Effector memory CD4-positive, alpha-beta T cell (primary cell): ENCODE data around the gene ZNF180.
"Not testable (repeated sequence)": the region's sequence is repeated elsewhere in the genome, so short reads cannot be mapped to it uniquely, and the experiment has no call there.

Experiments
- DNase-seq, 3 donors: peaks; one replicate each; pipeline ENCODE4 v3.0.0-alpha.2; 2020
- H3K27ac ChIP-seq: 2 replicates; pipeline ENCODE4 v1.7.0; 2013; ENCODE audit warnings: mild to moderate bottlenecking, low read length, moderate library complexity; ENCODE audit not compliant: insufficient read depth, poor library complexity, severe bottlenecking
- H3K27me3 ChIP-seq: replicated peaks from 2 replicates; pipeline ENCODE4 v1.7.0; 2013; ENCODE audit warnings: mild to moderate bottlenecking, low read length; ENCODE audit not compliant: insufficient read depth, control insufficient read depth, poor library complexity, severe bottlenecking
- H3K36me3 ChIP-seq: 2 replicates; pipeline ENCODE4 v1.7.0; 2013; ENCODE audit warnings: mild to moderate bottlenecking, low read length, moderate library complexity; ENCODE audit not compliant: control insufficient read depth, insufficient read depth
- H3K4me1 ChIP-seq: 2 replicates; pipeline ENCODE4 v1.7.0; 2013; ENCODE audit warnings: low read length, mild to moderate bottlenecking; ENCODE audit not compliant: control insufficient read depth, insufficient read depth, poor library complexity, severe bottlenecking
- H3K4me3 ChIP-seq: 2 replicates; pipeline ENCODE4 v1.7.0; 2013; ENCODE audit warnings: low read length, low read depth, mild to moderate bottlenecking; ENCODE audit not compliant: insufficient read depth, poor library complexity, severe bottlenecking
- H3K9me3 ChIP-seq: 2 replicates; pipeline ENCODE4 v1.7.0; 2013; ENCODE audit warnings: mild to moderate bottlenecking, low read length, moderate library complexity; ENCODE audit not compliant: control insufficient read depth

The ZNF180 gene

GRCh38 chr19:44499559-44499958, 763 bp downstream of the ZNF180 start:
- H3K9me3 ChIP-seq: peaks cover 19% of the 10 kb centered on the region
- peak overlapping the region; percentile 99 for H3K4me3 ChIP-seq

DNA sequence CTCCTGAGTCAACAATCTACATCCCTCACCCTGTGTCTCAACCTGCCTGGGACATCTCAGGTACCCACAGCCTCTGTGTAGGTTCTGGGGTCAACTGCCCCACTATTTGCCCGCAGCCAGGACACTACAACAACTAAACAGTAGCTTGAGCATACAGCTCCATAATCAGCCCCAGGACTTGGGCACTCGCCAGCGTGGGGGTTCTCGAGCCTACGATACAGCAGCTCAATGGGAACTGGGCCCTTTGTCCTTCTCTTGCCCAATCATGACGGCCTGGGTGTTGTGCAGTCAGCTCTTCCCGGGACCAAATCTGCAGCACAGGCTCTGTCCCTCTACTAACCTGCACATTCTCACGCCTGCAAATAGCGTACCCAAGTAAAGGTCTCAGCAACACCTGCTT, 1.3 kb downstream of the ZNF180 start:
- DNase-seq: no peak
- H3K4me3 ChIP-seq: peak overlapping the region; percentile 7
- peaks cover 15% of the 10 kb centered on the region for H3K4me1 ChIP-seq
- H3K27ac ChIP-seq: no peak overlapping the region
- no peaks in the 10 kb centered on the region for H3K27me3 ChIP-seq
- peaks cover 24% of the 10 kb centered on the region for H3K9me3 ChIP-seq
- H3K36me3 ChIP-seq: peaks cover 42% of the 10 kb centered on the region

More at GRCh38 chr19:44499559-44499958, 763 bp downstream of the ZNF180 start:
- DNase-seq: no peak
- Histone ChIP-seq H3K36me3 (peaks cover 36% of the 10 kb centered on the region), H3K27me3 (no peaks in the 10 kb centered on the region), H3K4me1 (peaks cover 15% of the 10 kb centered on the region), H3K27ac (peak overlapping the region; percentile 85)

GRCh38 chr19:44496711-44497110, 3.6 kb downstream of the ZNF180 start:
- Histone ChIP-seq H3K9me3 (peaks cover 46% of the 10 kb centered on the region), H3K27ac (no peak overlapping the region), H3K4me1 (peaks cover 15% of the 10 kb centered on the region), H3K36me3 (peaks cover 64% of the 10 kb centered on the region), H3K27me3 (no peaks in the 10 kb centered on the region), H3K4me3 (no peak overlapping the region)
- no peak for DNase-seq

DNA sequence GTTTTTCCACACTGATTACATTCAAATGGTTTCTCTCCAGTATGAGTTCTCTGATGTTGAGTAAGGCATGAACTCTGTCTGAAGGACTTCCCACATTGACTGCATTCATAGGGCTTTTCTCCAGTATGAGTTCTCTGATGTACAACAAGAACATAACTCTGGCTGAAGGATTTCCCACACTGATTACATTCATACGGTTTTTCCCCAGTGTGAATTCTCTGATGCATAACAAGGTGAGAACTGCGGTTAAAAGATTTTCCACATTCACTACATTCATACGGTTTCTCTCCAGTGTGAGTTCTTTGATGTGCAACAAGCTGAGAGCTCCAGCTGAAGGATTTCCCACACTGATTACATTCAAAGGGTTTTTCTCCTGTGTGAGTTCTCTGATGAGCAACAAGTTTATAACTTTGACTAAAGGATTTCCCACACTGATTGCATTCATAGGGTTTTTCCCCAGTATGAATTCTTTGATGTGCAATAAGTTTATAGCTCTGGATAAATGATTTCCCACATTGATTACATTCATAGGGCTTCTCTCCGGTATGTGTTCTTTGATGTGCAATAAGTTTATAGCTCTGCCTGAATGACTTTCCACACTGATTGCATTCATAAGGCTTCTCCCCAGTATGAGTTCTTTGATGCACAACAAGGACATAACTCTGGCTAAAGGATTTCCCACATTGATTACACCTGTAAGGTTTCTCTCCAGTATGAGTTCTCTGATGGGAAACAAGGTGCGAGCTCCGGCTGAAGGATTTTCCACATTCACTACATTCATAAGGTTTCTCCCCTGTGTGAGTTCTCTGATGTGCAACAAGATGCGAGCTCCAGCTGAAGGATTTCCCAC, 23.5 kb downstream of the ZNF180 start:
- Histone ChIP-seq H3K4me1 (no peaks in the 10 kb centered on the region), H3K36me3 (peaks cover 58% of the 10 kb centered on the region), H3K4me3 (no peak overlapping the region), H3K27ac (no peak overlapping the region), H3K27me3 (no peaks in the 10 kb centered on the region), H3K9me3 (peaks cover 95% of the 10 kb centered on the region)
- DNase-seq: no peak

- not testable (repeated sequence) for H3K36me3 ChIP-seq, DNase-seq, H3K27me3 ChIP-seq, H3K27ac ChIP-seq, H3K4me1 ChIP-seq, H3K4me3 ChIP-seq
- H3K9me3 ChIP-seq: peaks cover 41% of the 10 kb centered on the region
These were observed 31.6 kb downstream of the ZNF180 start for GRCh38 chr19:44468730-44469129.

DNA sequence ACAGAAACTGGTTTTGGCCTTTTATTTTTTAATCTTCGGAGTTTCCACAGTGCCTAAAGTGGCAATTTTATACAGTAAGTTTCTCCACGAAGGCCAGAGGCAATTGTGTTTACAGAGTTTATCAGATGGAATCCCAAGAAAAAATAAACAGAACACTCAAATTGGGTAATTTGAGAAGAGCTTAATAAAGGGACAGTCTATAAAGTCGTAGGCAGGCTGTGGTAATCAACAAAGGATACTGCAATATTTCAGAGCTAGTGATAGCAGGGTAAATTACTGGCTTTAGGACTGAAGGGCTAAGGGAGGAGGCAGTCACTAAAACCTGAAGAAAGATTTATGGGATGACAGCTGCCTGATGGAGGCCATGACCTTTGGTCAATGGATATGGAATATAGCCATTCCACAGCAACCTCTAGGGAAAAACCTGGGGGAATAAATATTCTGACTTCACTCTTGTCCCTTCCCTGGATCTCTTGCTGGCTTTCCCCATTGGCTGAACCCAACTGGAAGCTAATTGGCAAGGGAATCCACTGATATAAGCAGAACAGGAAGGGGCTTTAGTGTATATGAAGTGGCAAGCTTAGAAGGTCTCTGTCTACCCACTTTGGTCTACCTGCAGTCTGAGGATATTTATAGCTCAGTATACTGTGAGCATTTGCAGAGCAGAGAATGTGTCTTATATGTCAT, 37.6 kb downstream of the ZNF180 start:
- not testable (repeated sequence) for H3K4me1 ChIP-seq, DNase-seq, H3K36me3 ChIP-seq, H3K4me3 ChIP-seq, H3K27ac ChIP-seq, H3K9me3 ChIP-seq, H3K27me3 ChIP-seq

DNA sequence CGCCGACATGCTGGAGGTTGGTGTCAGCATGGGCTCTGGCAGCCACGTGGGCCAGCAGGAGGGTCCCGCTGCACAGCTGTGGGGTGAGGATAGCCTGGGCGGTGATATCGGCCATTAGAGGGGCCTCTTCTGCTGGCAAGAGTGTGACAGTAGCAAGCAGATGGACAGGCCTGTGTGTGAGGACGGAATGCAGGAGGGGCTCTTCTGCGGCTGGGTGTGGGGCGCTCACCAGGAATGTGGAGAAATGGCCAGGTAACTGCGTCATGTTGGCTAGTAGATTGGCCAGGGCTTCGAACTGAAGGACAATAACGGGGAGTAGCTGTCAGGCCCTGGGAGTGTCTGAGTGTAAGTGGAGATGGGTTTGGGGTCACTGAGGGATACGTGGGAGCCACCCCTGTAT, 44.3 kb downstream of the ZNF180 start:
- H3K4me3 ChIP-seq, H3K36me3 ChIP-seq, H3K27me3 ChIP-seq, DNase-seq, H3K27ac ChIP-seq, H3K4me1 ChIP-seq, H3K9me3 ChIP-seq: not testable (repeated sequence)

DNA sequence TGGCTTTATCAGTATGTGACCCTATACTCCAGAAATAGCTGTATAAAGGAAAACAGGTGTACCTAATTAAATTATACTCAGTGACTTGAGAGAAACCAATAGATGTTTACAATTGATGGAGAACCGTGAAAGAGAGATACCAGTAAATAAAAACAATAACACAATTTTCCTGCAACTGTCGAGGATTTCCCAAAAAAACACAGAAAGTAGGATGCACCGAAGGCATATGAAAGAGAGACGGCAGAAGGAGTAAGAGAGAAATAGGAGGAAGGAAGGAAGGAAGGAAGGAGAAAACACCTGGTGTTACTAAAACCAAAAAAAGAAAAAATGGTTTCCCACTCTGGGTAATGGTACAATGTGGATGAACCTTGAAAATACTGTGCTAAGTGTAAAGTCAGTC, 45.2 kb downstream of the ZNF180 start:
- no peak overlapping the region for H3K27ac ChIP-seq
- no peaks in the 10 kb centered on the region for H3K4me1 ChIP-seq
- H3K36me3 ChIP-seq: no peaks in the 10 kb centered on the region
- no peak for DNase-seq
- H3K27me3 ChIP-seq: no peaks in the 10 kb centered on the region
- H3K9me3 ChIP-seq: peaks cover 6% of the 10 kb centered on the region
- no peak overlapping the region for H3K4me3 ChIP-seq

DNA sequence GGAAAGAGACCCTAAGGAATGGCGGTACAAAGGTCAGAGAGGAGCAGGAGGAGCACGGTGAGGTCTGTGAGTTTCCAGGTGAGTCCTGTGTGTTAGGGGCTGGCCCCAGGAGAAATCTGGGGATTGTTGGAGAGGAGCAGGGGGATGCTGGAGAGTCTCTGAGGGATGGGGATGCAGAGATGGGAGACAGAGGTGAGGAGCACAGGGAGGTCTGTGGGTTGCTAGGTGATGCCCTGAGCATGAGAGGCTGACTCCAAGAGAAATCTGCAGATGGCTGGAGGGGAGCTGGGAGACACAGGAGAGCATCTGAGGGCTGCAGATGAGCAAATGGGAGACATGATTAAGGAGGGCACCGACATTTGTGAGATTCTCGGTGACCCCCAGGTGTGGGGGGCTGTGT, 48.0 kb downstream of the ZNF180 start:
- Histone ChIP-seq H3K9me3 (peaks cover 16% of the 10 kb centered on the region), H3K27ac (no peak overlapping the region), H3K36me3 (no peaks in the 10 kb centered on the region), H3K4me1 (no peaks in the 10 kb centered on the region), H3K4me3 (no peak overlapping the region), H3K27me3 (no peaks in the 10 kb centered on the region)
- DNase-seq: no peak

DNA sequence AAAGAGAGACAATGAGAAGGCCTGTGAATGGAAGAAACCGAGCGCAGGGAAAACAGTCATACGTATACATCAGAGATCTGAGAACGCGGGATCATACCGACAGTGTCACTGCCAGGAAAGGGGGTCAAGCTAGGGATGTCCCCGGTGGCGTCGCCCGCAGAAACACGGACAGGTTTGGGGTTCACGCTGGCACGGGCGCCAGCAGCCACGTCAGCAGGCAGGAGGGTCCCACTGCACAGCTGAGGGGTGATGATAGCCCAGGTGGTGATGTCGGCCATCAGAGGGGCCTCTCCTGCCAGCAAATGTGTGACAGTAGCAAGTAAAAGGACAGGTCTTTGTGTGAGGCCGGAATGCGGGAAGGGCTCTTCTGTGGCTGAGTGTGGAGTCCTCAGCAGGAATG, 48.6 kb downstream of the ZNF180 start:
- Histone ChIP-seq H3K4me3 (no peak overlapping the region), H3K4me1 (no peaks in the 10 kb centered on the region), H3K9me3 (peaks cover 16% of the 10 kb centered on the region), H3K27me3 (no peaks in the 10 kb centered on the region), H3K27ac (no peak overlapping the region), H3K36me3 (no peaks in the 10 kb centered on the region)
- no peak for DNase-seq
